ENCODE data around the gene PHOX2B.

DNA sequence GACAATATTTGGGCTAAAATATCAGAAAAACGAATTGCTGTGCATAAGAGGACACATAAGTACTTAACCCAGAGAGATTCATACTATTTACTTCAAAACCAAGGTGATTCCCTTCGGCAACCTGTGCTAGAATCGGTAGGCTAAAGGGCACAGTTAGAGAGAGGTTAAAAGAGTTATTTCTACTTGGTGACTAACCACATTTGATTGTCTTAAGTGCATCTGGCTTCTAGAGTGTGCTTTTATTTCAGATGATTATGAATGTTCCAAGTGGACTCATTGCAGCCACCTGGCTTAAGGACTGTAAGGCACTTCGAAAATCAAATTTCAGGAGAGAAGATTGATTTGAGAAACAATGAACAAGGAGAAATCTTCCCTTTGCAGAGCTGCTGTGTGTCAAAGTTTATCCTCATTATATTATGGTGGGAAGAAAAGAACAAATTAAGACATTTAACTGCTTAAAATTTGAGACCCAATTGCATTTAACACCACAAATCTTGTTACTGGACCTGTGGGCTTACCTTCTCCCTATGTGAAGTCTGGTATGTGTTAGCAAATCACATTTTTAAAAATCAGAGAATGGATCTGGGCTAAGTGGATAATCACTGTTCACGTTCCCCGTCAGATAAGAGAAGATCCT, 34.0 kb downstream of the PHOX2B start:
- TF ChIP-seq, protein P1, sequence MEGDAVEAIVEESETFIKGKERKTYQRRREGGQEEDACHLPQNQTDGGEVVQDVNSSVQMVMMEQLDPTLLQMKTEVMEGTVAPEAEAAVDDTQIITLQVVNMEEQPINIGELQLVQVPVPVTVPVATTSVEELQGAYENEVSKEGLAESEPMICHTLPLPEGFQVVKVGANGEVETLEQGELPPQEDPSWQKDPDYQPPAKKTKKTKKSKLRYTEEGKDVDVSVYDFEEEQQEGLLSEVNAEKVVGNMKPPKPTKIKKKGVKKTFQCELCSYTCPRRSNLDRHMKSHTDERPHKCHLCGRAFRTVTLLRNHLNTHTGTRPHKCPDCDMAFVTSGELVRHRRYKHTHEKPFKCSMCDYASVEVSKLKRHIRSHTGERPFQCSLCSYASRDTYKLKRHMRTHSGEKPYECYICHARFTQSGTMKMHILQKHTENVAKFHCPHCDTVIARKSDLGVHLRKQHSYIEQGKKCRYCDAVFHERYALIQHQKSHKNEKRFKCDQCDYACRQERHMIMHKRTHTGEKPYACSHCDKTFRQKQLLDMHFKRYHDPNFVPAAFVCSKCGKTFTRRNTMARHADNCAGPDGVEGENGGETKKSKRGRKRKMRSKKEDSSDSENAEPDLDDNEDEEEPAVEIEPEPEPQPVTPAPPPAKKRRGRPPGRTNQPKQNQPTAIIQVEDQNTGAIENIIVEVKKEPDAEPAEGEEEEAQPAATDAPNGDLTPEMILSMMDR (IDR thresholded peaks at IDR 0.05): no peak
- no peak for TF ChIP-seq POLR2A (IDR thresholded peaks at IDR 0.05)
- no peak for TF ChIP-seq EP300 (IDR thresholded peaks at IDR 0.05)
